Right lobe of liver (tissue), 6 donors: Measurements from ENCODE around the gene PIGC. TPM values are rescaled to one million over a fixed set of nuclear protein-coding genes. Genes with fewer than 3 reads are reported as not detected.

Source experiments
- ATAC-seq, 4 donors: fragments of 200-7000 bp; cut with Tn5 transposase; one replicate each; pipeline ENCODE4 v1.9.1; 2020; ENCODE audit warnings: mild to moderate bottlenecking in 4 of 4, moderate library complexity in 4 of 4
- DNase-seq, 3 donors: peaks; one replicate each; pipeline ENCODE4 v3.0.0-alpha.2; 2020
- H3K27ac ChIP-seq, 3 donors: fragments of 200-600 bp; one replicate each; pipeline ENCODE4 v1.8.0; 2022
- H3K27me3 ChIP-seq, 2 donors: fragments of 200-600 bp; one replicate each; pipeline ENCODE4 v1.8.0; 2022
- H3K36me3 ChIP-seq, 4 donors: fragments of 200-600 bp; sonication (generic) in 1 of 4; one replicate each; pipeline versions ENCODE4 v1.5.1 to v1.8.0; 2017 to 2022; ENCODE audit warnings: control low read depth in 1 of 4
- H3K4me1 ChIP-seq, 4 donors: fragments of 200-600 bp; sonication (generic) in 1 of 4; one replicate each; pipeline versions ENCODE4 v1.5.1 to v1.8.0; 2017 to 2022; ENCODE audit warnings: control low read depth in 1 of 4
- H3K4me3 ChIP-seq, 3 donors: fragments of 200-600 bp; one replicate each; pipeline ENCODE4 v1.8.0; 2022
- H3K9me3 ChIP-seq, 4 donors: fragments of 200-600 bp; sonication (generic) in 1 of 4; one replicate each; pipeline versions ENCODE4 v1.5.1 to v1.8.0; 2017 to 2022; ENCODE audit warnings: control low read depth in 1 of 4
- POLR2A ChIP-seq: fragments of 450-650 bp; IDR thresholded peaks from one replicate; pipeline ENCODE4 v1.6.1; 2017; ENCODE audit warnings: antibody characterized with exemption, mild to moderate bottlenecking
- WGBS: methylation state at CpG from one replicate; pipeline ENCODE4 v1.1.6; 2018; ENCODE audit warnings: low coverage, low lambda C conversion rate; ENCODE audit not compliant: insufficient coverage; ENCODE audit errors: missing lambda C conversion rate; 5-methylcytosine and 5-hydroxymethylcytosine counted together
- intact Hi-C, 2 donors: fragments of 100-400 bp; cut with DNase I; formaldehyde crosslinking; loops; one replicate each; pipeline versions ENCODE4 v1.11.2 to v1.14.1; 2022
- long read RNA-seq: library from polyadenylated mRNA; unstranded; transcript quantifications from one replicate; pipeline ENCODE4 v2.0.0, GENCODE V29; 2019
- total RNA-seq, 6 experiments: library from RNA; depleted of rRNA in 2 of 6; stranded (reverse); fragments of >200 nt in 2 of 6; fragmentation: NEBNext Ultra II Directional in 3 of 6; extraction: Animal tissue kit (Norgen Biotek cat#: 25700) in 3 of 6; gene quantifications; one replicate each; pipeline versions ENCODE4 v1.1.0 to v1.2.4, GENCODE V29; 2016 to 2023
- TF ChIP-seq, protein P1 (sequence below), 4 donors: fragments of 200-600 bp in 3 of 4; fragments of 450-650 bp in 1 of 4; IDR thresholded peaks; one replicate each; pipeline versions ENCODE4 v1.5.1 to v1.8.0; 2016 to 2022; ENCODE audit warnings: antibody characterized with exemption in 4 of 4, mild to moderate bottlenecking in 2 of 4
- donor health status: DM: no; HTN: yes; CAD: no.
- donor health status: DM: no; HTN: no; CAD: no.
- donor health status: DM: no; HTN: no; CAD: no.
- donor health status: DM: no; HTN: yes; CAD: no.
- donor health status: DM: no; HTN: yes; CAD: no.

PIGC gene
- total RNA-seq = 10 to 100 TPM in 2 of 6 experiments, 1 to 10 TPM in 4; 6.7 to 12.0 (median 8.7) TPM
- long read RNA-seq, partial matches to known transcripts = 0 of 3 reads
- long read RNA-seq, other reads (novel, unspliced or antisense) = 0 of 3 reads

- Histone ChIP-seq H3K27me3 (no peaks in the 10 kb centered on the region), H3K4me1 (peaks cover 0 to 10% (median 0%) of the 10 kb centered on the region in 4 donors), H3K9me3 (no peaks in the 10 kb centered on the region), H3K27ac (peak within 1 kb of the TSS; percentile 69 to 82 (median 81)), H3K4me3 (peak within 1 kb of the TSS; percentile 85 to 98 (median 86)), H3K36me3 (no peaks in the 10 kb centered on the region)
- TF ChIP-seq, protein P1, sequence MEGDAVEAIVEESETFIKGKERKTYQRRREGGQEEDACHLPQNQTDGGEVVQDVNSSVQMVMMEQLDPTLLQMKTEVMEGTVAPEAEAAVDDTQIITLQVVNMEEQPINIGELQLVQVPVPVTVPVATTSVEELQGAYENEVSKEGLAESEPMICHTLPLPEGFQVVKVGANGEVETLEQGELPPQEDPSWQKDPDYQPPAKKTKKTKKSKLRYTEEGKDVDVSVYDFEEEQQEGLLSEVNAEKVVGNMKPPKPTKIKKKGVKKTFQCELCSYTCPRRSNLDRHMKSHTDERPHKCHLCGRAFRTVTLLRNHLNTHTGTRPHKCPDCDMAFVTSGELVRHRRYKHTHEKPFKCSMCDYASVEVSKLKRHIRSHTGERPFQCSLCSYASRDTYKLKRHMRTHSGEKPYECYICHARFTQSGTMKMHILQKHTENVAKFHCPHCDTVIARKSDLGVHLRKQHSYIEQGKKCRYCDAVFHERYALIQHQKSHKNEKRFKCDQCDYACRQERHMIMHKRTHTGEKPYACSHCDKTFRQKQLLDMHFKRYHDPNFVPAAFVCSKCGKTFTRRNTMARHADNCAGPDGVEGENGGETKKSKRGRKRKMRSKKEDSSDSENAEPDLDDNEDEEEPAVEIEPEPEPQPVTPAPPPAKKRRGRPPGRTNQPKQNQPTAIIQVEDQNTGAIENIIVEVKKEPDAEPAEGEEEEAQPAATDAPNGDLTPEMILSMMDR (IDR thresholded peaks at IDR 0.05) = peak; percentile 75 to 90 (median 86)
- peak; percentile 54 for TF ChIP-seq POLR2A
- ATAC-seq (peak; percentile 100), DNase-seq (peak; percentile 92 to 93 (median 93))
- intact Hi-C loops = loop anchor here in 1 of 2 donors (10.0 kb wide), 1 partner anchor 281 kb away; no protein-coding TSS in a partner anchor
- 7% methylated on average over 27 of the region's 43 CpGs for whole genome bisulfite sequencing
Observed at GRCh38 chr1:172443666-172444453, at the start of gene PIGC. PIGC (minus strand) TSS chr1:172444069; CDS start chr1:172442622, 1,447 bp downstream.

DNA sequence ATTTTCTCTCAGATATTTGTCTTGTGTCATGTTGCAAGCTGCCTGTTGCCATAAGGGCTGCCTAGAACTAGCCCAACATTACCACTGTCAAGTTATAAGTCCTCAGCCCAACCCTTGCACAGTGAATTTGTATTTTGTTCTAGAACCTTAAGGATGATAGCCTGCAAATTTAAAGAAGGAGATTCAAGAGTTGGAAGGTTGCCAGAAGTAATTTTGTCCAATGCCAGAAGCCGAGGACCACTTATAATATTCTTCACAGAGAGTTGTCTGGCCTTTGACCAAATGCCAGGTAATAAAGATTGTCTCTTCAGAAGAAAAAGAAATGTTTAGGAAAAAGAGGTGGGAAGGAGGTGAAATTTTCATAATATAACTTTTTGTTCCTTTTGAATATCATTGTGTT lies 48.6 kb upstream of the PIGC start:
- intact Hi-C loops = no loop called here
- no peaks in the 10 kb centered on the region for H3K36me3 ChIP-seq
- ATAC-seq = no peak
- DNase-seq = no peak
- no peaks in the 10 kb centered on the region for H3K9me3 ChIP-seq
- no peak overlapping the region for H3K27ac ChIP-seq
- no peak overlapping the region for H3K4me3 ChIP-seq
- H3K27me3 ChIP-seq = no peaks in the 10 kb centered on the region
- TF ChIP-seq, protein P1 (IDR thresholded peaks at IDR 0.05) = no peak
- H3K4me1 ChIP-seq = no peaks in the 10 kb centered on the region
- WGBS = 87% methylated on average over 1 of the region's 1 CpG

DNA sequence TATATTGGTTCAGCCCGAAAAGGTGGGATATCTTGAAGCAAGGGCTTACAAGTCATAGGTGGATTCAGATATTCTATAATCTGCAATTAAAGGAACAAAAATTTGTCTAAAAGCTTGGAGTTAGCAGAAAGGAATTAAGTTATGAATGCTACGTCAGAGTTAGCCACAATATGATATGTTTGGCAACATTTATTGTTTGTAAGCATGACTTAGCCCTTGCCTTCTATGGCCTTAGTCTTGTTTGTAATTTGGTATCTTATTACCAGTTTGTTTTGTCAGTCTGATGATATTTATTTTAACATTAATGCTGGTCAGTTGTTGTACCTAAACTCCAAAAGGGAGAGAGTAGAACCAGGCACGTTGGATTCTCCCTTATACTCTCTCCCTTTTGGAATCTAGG lies 46.0 kb upstream of the PIGC start:
- intact Hi-C loops = no loop called here
- Histone ChIP-seq H3K9me3 (no peaks in the 10 kb centered on the region), H3K36me3 (no peaks in the 10 kb centered on the region), H3K4me1 (no peaks in the 10 kb centered on the region), H3K27me3 (no peaks in the 10 kb centered on the region), H3K27ac (no peak overlapping the region), H3K4me3 (no peak overlapping the region)
- DNase-seq = no peak
- no peak for TF ChIP-seq POLR2A
- TF ChIP-seq, protein P1 (IDR thresholded peaks at IDR 0.05) = no peak
- WGBS = 75% methylated on average over 3 of the region's 3 CpGs
- no peak for ATAC-seq

- no peak for DNase-seq
- Histone ChIP-seq H3K27me3 (no peaks in the 10 kb centered on the region), H3K4me1 (no peaks in the 10 kb centered on the region), H3K36me3 (no peaks in the 10 kb centered on the region), H3K9me3 (no peaks in the 10 kb centered on the region), H3K27ac (no peak overlapping the region), H3K4me3 (no peak overlapping the region)
- intact Hi-C loops = no loop called here
- WGBS = 86% methylated on average over 3 of the region's 3 CpGs
- no peak for ATAC-seq
- TF ChIP-seq, protein P1 (IDR thresholded peaks at IDR 0.05) = no peak
- no peak for TF ChIP-seq POLR2A
Observed at GRCh38 chr1:172488393-172488792, 44.5 kb upstream of the PIGC start.
